Right atrium auricular region (tissue), 2 donors: Measurements from ENCODE around the gene VWA2. TPM values are rescaled to one million over a fixed set of nuclear protein-coding genes. Genes with fewer than 3 reads are reported as not detected.

Source experiments
- DNase-seq: peaks from one replicate; pipeline ENCODE4 v3.0.0-alpha.2; 2019; ENCODE audit warnings: low spot score
- H3K27ac ChIP-seq, 2 donors: fragments of 200-600 bp; sonication (generic); 1 replicate in 1 of 2; 2 replicates in 1 of 2; pipeline ENCODE4 v1.5.1; 2016 to 2019
- H3K27me3 ChIP-seq, 2 donors: fragments of 200-600 bp; sonication (generic); one replicate each; pipeline versions ENCODE4 v1.5.1 to v1.6.0; 2017 to 2019
- H3K36me3 ChIP-seq: fragments of 200-600 bp; sonication (generic); one replicate; pipeline ENCODE4 v1.5.1; 2016
- H3K4me1 ChIP-seq, 2 donors: fragments of 200-600 bp; sonication (generic); one replicate each; pipeline versions ENCODE4 v1.5.1 to v1.6.0; 2017 to 2019
- H3K4me3 ChIP-seq, 2 donors: fragments of 200-600 bp; sonication (generic); 1 replicate in 1 of 2; 2 replicates in 1 of 2; pipeline ENCODE4 v1.5.1; 2017 to 2019; ENCODE audit warnings: mild to moderate bottlenecking in 1 of 2, moderate library complexity in 1 of 2
- H3K9me3 ChIP-seq, 2 donors: fragments of 200-600 bp; sonication (generic); one replicate each; pipeline ENCODE4 v1.5.1; 2019
- CTCF ChIP-seq, 2 donors: fragments of 200-600 bp; sonication (generic); IDR thresholded peaks; one replicate each; pipeline ENCODE4 v1.5.1; 2019; ENCODE audit warnings: antibody characterized with exemption in 2 of 2
- total RNA-seq, 2 donors: library from RNA; depleted of rRNA; stranded (reverse); fragments of >200 nt; gene quantifications; one replicate each; pipeline ENCODE4 v1.1.0, GENCODE V29; 2016

VWA2 gene
- total RNA-seq, 2 donors from 2014 or later: not detected

GRCh38 chr10:114206902-114207301 is 32.2 kb upstream of the VWA2 start:
- Histone ChIP-seq H3K9me3 (no peaks in the 10 kb centered on the region), H3K4me3 (no peak overlapping the region), H3K27ac (no peak overlapping the region), H3K36me3 (no peaks in the 10 kb centered on the region), H3K27me3 (no peaks in the 10 kb centered on the region), H3K4me1 (no peaks in the 10 kb centered on the region)
- TF ChIP-seq CTCF (IDR thresholded peaks at IDR 0.05): no peak
- DNase-seq: no peak

GRCh38 chr10:114207349-114207748 is 31.7 kb upstream of the VWA2 start:
- no peak for DNase-seq
- TF ChIP-seq CTCF (IDR thresholded peaks at IDR 0.05): no peak
- H3K4me1 ChIP-seq: no peaks in the 10 kb centered on the region
- H3K4me3 ChIP-seq: no peak overlapping the region
- no peaks in the 10 kb centered on the region for H3K27me3 ChIP-seq
- H3K36me3 ChIP-seq: no peaks in the 10 kb centered on the region
- H3K27ac ChIP-seq: no peak overlapping the region
- H3K9me3 ChIP-seq: no peaks in the 10 kb centered on the region

- no peak for DNase-seq
- no peaks in the 10 kb centered on the region for H3K36me3 ChIP-seq
- H3K27ac ChIP-seq: no peak overlapping the region
- TF ChIP-seq CTCF (IDR thresholded peaks at IDR 0.05): no peak
- no peaks in the 10 kb centered on the region for H3K27me3 ChIP-seq
- no peaks in the 10 kb centered on the region for H3K4me1 ChIP-seq
- H3K4me3 ChIP-seq: no peak overlapping the region
- H3K9me3 ChIP-seq: no peaks in the 10 kb centered on the region
Observed at GRCh38 chr10:114208351-114208750, 30.7 kb upstream of the VWA2 start.

- no peak for DNase-seq
- H3K27ac ChIP-seq: no peak overlapping the region
- no peak overlapping the region for H3K4me3 ChIP-seq
- no peaks in the 10 kb centered on the region for H3K36me3 ChIP-seq
- H3K4me1 ChIP-seq: no peaks in the 10 kb centered on the region
- H3K9me3 ChIP-seq: no peaks in the 10 kb centered on the region
- TF ChIP-seq CTCF (IDR thresholded peaks at IDR 0.05): no peak
- H3K27me3 ChIP-seq: no peaks in the 10 kb centered on the region
Observed at GRCh38 chr10:114212153-114212552, 26.9 kb upstream of the VWA2 start.

- H3K4me1 ChIP-seq: no peaks in the 10 kb centered on the region
- no peaks in the 10 kb centered on the region for H3K9me3 ChIP-seq
- no peaks in the 10 kb centered on the region for H3K27me3 ChIP-seq
- H3K4me3 ChIP-seq: no peak overlapping the region
- no peak for DNase-seq
- no peaks in the 10 kb centered on the region for H3K36me3 ChIP-seq
- no peak for TF ChIP-seq CTCF (IDR thresholded peaks at IDR 0.05)
- H3K27ac ChIP-seq: no peak overlapping the region
Observed at GRCh38 chr10:114215033-114215432, 24.0 kb upstream of the VWA2 start.

- Histone ChIP-seq H3K36me3 (no peaks in the 10 kb centered on the region), H3K27ac (no peak overlapping the region), H3K4me1 (no peaks in the 10 kb centered on the region), H3K4me3 (no peak overlapping the region), H3K9me3 (no peaks in the 10 kb centered on the region), H3K27me3 (no peaks in the 10 kb centered on the region)
- DNase-seq: no peak
- TF ChIP-seq CTCF (IDR thresholded peaks at IDR 0.05): no peak
Observed at GRCh38 chr10:114220281-114220680, 18.8 kb upstream of the VWA2 start.
